Measurements from ENCODE around the gene CDHR2. TPM values are rescaled to one million over a fixed set of nuclear protein-coding genes. Genes with fewer than 3 reads are reported as not detected.

The CDHR2 gene
- total and polyA plus RNA-seq, 2 of the 13 experiments (the other 11 are each of a cell fraction or from before 2014, with no cell fraction given), result 17.9 to 20.9 TPM

DNA sequence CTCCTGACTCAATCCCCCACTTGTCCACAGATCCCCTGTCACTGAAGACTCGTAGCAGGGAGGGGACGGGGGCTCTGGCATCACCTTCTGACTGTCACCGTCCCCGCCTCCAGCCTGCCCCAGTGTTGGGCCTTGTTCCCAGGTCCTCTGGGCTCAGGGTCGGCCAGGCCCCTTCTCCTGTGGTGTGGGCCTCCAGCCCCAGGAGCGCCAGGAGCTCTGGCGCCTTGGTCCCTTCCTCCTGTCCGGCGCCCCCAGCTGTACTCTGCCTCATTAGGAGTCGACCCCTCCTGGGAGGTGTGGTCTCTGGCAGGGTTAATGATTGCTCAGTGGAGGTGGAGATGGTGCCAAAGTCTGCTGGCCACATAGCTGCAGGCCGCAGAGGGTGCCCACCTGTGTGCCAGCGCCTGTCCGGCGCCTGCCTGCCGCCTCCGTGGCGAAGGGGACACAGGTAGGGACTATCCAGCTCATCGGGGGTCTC is at the start of gene CDHR2 (continued):
- TF ChIP-seq, protein P1, sequence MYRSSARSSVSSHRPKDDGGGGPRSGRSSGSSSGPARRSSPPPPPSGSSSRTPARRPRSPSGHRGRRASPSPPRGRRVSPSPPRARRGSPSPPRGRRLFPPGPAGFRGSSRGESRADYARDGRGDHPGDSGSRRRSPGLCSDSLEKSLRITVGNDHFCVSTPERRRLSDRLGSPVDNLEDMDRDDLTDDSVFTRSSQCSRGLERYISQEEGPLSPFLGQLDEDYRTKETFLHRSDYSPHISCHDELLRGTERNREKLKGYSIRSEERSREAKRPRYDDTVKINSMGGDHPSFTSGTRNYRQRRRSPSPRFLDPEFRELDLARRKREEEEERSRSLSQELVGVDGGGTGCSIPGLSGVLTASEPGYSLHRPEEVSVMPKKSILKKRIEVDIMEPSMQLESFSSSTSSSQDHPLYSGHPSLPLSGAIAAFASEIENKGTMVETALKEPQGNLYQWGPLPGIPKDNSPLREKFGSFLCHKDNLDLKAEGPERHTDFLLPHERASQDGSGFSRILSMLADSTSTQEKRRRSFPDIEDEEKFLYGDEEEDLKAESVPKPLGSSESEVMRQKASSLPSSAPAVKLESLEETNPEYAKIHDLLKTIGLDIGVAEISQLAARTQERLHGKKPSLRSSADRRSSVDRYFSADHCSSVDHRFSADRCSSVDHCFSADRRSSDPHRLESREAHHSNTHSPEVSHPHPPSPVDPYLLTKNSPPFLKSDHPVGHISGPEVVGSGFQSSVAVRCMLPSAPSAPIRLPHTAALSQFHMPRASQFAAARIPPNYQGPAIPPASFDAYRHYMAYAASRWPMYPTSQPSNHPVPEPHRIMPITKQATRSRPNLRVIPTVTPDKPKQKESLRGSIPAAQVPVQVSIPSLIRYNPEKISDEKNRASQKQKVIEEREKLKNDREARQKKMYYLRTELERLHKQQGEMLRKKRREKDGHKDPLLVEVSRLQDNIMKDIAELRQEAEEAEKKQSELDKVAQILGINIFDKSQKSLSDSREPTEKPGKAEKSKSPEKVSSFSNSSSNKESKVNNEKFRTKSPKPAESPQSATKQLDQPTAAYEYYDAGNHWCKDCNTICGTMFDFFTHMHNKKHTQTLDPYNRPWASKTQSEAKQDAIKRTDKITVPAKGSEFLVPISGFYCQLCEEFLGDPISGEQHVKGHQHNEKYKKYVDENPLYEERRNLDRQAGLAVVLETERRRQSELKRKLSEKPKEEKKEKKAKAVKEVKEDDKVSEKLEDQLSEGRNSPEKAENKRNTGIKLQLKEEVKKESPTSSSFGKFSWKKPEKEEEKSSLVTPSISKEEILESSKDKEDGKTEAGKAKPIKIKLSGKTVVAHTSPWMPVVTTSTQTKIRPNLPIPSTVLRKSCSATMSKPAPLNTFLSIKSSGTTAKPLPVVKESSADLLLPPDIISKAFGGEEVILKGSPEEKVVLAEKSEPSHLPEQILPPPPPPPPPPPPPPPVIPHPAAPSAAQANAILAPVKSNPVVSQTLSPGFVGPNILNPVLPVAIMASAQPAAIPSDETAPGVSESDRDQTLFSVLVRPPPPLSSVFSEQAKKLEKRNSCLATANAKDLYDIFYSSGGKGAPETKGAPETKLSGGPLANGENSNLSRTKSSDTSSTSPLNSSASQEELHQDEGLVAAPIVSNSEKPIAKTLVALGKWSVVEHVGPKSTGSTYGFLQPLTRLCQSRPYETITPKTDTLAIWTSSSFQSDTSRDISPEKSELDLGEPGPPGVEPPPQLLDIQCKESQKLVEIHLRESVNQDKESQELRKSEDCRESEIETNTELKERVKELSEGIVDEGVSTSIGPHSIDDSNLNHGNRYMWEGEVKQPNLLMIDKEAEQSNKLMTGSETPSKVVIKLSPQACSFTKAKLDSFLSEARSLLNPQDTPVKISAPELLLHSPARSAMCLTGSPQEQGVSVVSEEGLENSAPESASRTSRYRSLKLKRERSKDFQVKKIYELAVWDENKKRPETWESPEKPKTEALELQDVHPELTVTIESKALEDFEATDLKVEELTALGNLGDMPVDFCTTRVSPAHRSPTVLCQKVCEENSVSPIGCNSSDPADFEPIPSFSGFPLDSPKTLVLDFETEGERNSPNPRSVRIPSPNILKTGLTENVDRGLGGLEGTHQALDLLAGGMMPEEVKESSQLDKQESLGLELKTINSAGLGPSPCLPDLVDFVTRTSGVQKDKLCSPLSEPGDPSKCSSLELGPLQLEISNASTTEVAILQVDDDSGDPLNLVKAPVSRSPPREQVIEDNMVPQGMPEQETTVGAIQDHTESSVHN (CRISPR knock-in tag; IDR thresholded peaks at IDR 0.05), result no peak
- TF ChIP-seq ETV6 (CRISPR knock-in tag; conservative IDR thresholded peaks at IDR 0.05) (no peak), KLF13 (CRISPR knock-in tag; IDR thresholded peaks at IDR 0.05) (no peak), RXRB (CRISPR knock-in tag; IDR thresholded peaks at IDR 0.05; ENCODE audit: borderline replicate concordance) (no peak), GFI1 (CRISPR knock-in tag; IDR thresholded peaks at IDR 0.05; ENCODE audit: borderline replicate concordance) (no peak), FOSL1 (CRISPR knock-in tag; IDR thresholded peaks at IDR 0.05; ENCODE audit: borderline replicate concordance) (no peak), ZBTB42 (CRISPR knock-in tag; IDR thresholded peaks at IDR 0.05) (no peak), ZNF12 (CRISPR knock-in tag; IDR thresholded peaks at IDR 0.05) (no peak), KDM3A (CRISPR knock-in tag; IDR thresholded peaks at IDR 0.05; ENCODE audit: low read depth) (0 out of 2 replicates have a peak, but pooled peaks have one; percentile 33), YEATS2 (CRISPR knock-in tag; IDR thresholded peaks at IDR 0.05; ENCODE audit: borderline replicate concordance) (no peak), AKNA (CRISPR knock-in tag; IDR thresholded peaks at IDR 0.05; ENCODE audit: borderline replicate concordance) (no peak), MAX (IDR thresholded peaks at IDR 0.05) (0 out of 2 replicates have a peak, but pooled peaks have one; percentile 24), NFATC3 (CRISPR knock-in tag; IDR thresholded peaks at IDR 0.05) (no peak), SMC3 (IDR thresholded peaks at IDR 0.05; ENCODE audit: low read length) (no peak), ZNF10 (CRISPR knock-in tag; IDR thresholded peaks at IDR 0.05; ENCODE audit: borderline replicate concordance, low read depth) (no peak), ZNF34 (CRISPR knock-in tag; IDR thresholded peaks at IDR 0.05; ENCODE audit: borderline replicate concordance) (no peak)
- TF ChIP-seq, protein P2, sequence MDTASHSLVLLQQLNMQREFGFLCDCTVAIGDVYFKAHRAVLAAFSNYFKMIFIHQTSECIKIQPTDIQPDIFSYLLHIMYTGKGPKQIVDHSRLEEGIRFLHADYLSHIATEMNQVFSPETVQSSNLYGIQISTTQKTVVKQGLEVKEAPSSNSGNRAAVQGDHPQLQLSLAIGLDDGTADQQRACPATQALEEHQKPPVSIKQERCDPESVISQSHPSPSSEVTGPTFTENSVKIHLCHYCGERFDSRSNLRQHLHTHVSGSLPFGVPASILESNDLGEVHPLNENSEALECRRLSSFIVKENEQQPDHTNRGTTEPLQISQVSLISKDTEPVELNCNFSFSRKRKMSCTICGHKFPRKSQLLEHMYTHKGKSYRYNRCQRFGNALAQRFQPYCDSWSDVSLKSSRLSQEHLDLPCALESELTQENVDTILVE (CRISPR knock-in tag; IDR thresholded peaks at IDR 0.05), result no peak

All from HepG2 (cell line).